GM21576 (cell line): ENCODE data around the gene CHST5.

Experiments
- ATAC-seq: cut with Tn5 transposase; IDR thresholded peaks from one replicate; pipeline ENCODE4 v1.9.1; 2021; ENCODE audit warnings: mild to moderate bottlenecking, moderate library complexity; ENCODE audit not compliant: unreplicated experiment

The CHST5 gene

DNA sequence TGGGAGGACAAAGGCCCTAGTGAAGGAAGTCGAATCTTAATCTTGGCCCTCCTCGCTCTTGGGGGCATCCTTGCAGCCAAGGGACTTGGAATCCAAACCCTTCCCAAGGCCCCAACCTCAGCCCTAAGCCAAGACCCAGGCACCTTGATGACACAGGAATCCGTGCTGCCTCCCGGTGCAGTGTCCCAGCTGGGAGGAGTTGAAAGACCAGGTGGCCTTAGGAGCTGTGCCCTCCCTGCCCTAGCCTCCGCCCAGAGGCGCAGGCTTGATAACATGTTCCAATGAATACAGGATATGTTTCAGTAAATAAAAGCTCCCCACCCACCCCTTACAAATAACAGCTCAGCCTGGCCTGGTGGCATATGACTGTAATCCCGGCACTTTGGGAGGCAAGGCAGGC is at the start of gene CHST5:
Gene CHST5 (minus strand): TSS at position 208 of the 400 bp plus-strand sequence. CDS start 5,724 bp downstream, outside the sequence.
- no peak for ATAC-seq

DNA sequence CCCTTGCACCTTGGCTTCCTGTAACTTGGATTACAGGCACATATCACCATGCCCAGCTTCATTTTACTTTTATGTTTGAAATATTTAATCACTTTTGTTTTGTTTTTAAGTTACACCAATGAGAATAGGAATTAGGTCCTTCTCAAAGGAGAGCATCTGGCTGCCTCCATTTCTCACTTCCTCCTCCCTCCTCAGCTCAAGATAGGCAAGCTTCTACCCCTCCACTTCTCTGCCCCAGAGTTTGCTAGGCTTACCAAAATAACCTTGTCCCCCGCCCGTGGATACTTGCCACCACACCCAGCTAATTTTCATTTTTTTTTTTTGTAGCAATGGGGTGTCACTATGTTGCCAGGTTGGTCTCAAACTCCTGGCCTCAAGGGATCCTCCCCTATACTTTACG is 48.2 kb upstream of the CHST5 start:
- ATAC-seq = peak; percentile 78

DNA sequence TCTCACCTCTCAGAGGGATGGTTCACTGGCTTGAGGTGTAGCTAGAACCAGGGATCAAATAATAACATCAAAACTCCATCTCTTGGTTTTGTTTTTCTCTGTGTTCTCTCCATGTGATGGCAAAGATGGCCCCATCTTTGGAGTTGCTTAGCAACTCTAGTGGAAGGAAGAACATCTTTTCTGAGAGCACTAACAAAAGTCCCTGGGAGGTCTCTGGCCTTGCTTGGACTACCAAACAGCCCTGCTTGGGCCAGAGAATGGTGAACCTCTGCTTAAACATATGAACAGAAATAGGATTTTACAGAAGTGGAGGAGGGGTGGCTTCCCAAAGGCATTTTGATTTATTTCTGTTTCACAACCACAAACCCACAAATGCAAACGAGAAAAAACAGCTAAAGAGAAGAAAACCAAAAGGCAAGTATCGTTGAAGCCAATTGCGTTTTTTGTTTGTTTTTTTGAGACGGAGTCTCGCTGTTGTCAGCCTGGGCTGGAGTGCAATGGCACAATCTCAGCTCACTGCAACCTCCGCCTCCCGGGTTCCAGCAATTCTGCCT is 43.5 kb upstream of the CHST5 start:
- ATAC-seq = no peak

DNA sequence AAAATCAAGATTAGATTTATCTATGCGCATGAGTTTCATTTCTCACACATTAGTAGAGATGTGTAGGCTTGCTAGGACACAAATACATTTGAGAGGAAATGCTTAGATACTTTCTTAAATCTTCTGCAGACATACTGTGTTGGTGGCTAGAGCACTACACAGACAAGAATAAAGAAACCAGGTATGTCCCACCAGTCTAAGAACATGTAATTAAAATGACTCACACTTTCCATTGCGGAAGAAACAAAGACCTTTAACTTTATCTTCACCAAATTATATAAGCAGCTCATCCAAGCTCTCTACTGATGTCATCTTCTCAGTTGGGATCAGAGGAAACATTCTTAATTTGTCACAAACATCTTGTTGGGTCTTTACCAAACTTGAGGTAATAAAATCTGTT is 42.8 kb upstream of the CHST5 start:
- ATAC-seq = no peak

DNA sequence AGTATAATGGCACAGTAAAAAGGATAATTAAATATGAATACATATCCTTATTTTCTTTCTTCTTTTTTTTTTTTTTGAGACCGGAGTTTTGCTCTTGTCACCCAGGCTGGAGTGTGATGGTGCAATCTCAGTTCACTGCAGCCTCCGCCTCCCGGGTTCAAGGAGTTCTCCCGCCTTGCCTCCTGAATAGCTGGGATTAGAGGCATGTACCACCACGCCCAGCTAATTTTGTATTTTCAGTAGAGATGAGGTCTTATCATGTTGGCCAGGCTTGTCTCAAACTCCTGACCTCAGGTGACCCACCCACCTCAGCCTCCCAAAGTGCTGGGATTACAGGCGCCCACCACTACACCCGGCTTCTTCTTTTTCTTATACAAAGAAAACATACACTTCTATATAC is 42.3 kb upstream of the CHST5 start:
- no peak for ATAC-seq

DNA sequence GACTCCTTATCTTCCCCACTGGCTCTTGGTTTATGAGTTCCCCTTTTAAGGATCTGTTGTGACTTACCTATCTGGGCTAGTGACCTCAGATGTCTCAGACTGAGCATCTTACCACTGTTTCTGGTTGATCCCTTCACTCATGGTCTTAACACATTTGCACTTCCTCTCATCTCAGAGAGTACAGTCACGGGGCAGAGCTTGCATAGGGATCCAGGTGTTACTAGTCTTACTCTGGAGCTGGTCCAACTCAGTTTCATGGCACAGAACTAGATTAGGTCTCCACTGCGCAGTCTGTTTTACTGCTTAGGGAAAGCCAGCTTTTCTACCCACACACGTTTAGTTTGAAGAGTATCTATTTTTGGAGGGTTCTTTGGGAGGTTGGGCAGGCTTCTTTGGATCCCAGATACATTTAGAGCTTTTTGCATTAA is 40.5 kb upstream of the CHST5 start:
- peak; percentile 55 for ATAC-seq

DNA sequence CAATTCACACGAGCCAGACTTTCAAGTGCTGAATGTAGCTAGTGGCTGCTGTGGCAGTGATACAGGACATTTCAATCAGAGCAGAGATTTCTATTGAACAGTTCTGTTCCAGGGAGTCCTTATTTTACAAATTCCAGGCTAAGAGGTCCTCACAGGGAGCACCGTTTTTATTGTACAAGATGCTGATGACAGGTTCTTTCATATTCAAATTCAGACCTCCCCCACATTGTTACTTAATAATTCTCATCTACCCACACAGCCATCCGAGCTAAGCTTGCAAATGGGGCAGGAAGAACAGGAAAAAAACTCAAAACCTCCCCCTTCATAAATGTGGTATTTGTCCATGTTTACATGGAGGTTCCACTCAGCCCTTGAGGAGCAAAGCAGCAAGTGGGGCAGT is 40.0 kb upstream of the CHST5 start:
- no peak for ATAC-seq

DNA sequence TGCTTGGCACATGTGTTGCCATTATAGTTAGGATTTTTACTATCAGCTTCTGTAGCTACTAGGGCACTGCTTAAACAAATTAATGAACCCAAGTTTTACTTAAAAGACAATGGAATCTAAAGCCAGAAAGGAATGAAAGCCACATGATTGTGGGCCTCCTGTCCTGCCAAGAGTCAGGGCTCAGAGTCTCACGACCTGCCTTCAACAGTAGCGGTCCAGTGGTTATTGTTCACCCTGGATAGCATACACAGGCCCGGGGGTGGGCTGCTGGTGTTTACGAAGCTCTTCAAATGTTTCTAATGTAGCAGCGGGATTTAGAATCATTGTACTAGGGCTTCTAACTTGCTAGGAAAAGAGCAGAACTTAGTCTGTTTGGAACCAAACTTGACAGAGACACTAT is 38.0 kb upstream of the CHST5 start:
- ATAC-seq = no peak

DNA sequence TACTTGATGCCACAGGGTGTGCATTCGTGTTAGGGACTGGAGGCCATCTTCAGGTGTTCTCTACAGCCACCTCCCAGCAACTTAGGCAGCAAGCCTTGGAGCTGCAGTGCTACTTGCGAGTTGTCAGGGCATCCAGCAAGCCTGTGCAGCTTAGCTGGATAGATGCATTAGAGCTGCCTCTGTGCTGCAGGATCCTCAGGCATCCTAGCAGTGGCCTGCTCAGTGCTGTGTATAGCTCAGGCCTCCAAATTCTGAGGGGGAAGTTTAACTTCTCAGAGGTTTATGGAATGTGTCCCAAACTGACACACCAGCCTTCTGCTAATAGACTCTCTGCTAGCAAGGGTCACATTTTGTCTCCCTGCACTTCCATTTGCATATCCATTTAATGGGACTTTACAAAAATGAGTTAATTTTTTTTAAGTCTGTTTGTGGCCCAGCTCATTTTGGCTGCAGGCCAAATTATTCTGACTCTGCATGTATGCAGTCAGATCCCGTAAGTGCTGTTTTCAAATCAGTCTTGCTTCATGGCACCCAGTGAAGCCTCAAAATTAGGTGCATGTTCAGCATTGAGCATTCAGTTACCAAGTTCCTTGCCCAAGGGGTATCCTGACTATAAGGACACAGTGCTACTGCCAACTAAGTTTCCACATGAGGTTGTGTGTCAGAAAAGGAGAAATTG is 37.1 kb upstream of the CHST5 start:
- no peak for ATAC-seq

DNA sequence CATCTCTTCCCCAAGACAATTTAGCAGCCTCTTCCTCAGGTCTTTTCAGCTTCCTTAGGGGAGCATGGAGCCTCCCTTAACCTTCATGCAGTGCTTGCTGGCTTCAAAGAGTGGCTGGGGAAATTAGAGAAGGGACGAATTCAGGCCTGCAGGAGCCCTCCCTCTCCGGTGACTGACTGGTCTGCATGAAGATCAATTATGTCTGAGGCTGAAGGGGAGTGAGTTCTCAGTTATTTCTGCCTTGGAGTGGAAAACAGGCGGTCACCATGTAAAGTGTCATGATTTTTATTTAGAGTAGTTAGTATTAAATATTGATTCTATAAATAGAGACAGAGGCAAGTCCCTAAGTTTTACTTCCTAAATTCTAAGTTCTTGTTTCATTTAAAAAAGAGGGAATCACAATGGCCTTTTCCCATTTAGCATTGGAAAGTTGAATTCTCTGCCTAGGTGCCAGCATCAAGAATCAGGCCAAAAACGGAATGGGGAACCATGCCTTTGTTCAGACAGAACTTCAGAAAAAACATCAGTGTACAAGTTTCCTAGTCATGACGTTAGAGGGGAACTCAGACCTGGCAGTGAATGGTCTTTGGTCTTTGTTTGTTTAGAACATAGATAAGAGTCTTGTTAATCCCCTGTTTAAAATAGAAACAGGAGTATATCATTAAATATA is 34.6 kb upstream of the CHST5 start:
- no peak for ATAC-seq

DNA sequence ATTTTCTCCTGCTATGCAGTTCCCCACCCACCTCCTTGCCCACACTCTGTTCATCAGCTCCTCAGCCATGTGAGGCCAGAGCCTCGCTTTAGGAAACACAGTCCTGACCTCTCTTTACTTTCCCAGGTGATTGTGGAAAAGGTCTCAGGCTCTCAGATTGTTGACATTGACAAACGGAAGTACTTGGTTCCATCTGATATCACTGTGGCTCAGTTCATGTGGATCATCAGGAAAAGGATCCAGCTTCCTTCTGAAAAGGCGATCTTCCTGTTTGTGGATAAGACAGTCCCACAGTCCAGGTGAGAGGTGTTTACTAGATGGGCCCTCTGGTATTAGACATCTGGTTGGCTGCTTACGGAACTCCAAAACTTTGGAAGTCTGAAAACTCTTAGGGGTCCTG is 32.0 kb upstream of the CHST5 start:
- ATAC-seq = no peak

DNA sequence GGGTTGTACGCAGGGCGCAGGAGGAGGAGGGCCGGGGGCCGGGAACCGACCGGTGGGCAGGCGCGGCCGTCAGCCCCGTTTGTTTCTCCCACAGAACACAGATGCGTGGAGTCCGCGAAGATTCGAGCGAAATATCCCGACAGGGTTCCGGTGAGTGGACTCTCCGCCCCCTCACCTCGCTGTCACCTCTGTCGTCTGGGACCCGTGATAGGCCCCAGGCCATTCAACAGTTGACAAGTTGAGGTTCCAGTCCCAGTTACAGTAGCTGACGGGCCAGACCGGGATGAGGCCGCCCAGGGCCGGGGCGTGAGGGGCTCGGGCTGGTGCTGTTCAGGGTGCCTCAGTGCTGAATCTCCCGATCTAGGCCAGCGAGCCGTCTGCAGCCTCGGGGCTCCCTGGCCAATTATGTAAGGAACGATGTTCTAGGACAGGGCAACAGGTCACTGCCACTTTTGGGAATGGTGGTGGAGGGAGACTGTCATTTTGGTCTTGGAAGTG is 30.9 kb upstream of the CHST5 start:
- ATAC-seq = no peak

DNA sequence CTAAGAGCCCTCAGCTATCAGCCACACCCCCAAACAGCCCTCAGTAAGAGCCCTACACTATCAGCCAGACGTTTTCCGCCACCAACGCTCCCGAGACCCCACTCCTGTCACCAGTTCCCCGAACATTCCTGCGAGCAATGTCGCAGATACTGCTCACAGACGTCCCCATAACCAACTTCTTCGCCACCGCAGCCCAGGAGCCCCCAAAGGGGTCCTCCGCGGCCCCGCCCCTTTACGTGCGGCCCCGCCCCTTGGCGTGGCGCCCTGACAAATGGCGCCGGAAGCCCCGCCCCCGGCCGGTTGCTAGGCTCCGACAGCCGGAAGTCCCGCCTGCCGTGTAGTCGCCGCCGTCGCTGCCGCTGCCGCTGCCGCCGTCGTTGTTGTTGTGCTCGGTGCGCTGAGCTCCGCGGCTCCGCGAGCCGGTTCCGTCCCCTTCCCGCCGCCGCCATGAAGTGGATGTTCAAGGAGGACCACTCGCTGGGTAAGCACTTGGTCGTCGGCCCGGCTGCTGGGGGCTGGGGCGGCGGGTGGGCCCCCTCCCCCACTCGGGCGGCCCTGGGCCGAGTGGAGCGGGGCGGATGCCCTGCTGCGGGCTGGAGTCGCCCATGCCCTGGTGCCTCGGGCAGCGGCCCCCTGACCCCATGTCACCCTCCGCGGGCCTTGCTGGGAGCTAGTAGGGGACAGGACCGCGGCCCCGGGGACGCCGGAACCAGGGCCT is 30.3 kb upstream of the CHST5 start, which contains the start of gene GABARAPL2:
Gene GABARAPL2 (plus strand): TSS at position 340 of the 718 bp plus-strand sequence. CDS start 108 bp downstream, at position 448.
- ATAC-seq = peak; percentile 66

DNA sequence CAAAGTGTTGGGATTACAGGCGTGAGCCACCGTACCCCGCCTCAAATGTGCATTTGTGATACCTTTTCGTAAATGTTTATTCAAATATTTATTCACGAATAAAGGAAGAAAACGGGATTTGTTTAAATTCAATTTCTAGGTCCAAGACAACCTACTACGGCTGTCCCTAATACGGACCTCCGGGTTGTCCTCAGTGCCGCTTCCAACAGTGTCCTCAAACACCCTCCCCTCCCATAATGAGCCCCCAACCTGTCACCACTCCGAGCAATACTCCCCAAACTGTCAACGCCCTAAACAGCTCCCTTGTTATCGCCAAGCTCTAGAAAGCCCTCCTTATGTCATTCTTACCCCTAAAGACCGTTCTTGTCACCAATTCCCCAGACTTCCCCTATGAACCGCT is 29.7 kb upstream of the CHST5 start:
- ATAC-seq = peak; percentile 11

DNA sequence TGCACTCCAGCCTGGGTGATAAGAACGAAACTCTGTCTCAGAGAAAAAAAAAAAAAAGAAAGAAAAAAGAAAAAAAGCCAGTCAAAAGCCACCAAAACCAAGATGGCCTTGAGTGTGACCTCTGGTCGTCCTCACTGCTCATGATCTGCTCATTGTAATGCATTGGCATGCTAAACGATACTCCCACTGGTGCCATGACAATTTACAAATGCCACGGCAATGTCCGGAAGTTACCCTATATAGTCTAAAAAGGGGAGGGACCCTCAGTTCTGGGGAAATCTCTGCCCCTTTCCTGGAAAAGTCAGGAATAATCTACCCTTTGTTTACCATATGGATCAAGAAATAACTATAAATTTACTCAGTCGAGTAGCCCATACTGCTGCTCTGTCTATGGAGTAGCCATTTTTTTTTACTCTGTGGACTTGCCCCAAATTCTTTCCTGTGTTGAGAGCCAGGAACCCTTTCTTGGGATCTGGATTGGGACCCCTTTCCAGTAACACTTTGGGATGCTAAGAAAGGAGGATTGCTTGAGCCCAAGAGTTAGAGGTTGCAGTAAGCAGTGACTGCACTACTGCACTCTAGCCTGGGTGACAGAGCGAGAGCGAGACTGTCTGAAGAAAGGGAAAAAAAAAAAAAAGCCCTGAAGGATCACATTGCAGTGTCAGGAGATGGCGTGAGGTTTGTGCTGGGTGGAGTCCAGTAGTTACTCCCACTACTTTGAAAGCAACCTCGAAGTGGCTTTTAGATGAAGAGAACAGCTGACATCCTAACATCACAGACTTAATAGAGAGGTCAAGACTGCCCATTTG is 23.9 kb upstream of the CHST5 start:
- no peak for ATAC-seq

DNA sequence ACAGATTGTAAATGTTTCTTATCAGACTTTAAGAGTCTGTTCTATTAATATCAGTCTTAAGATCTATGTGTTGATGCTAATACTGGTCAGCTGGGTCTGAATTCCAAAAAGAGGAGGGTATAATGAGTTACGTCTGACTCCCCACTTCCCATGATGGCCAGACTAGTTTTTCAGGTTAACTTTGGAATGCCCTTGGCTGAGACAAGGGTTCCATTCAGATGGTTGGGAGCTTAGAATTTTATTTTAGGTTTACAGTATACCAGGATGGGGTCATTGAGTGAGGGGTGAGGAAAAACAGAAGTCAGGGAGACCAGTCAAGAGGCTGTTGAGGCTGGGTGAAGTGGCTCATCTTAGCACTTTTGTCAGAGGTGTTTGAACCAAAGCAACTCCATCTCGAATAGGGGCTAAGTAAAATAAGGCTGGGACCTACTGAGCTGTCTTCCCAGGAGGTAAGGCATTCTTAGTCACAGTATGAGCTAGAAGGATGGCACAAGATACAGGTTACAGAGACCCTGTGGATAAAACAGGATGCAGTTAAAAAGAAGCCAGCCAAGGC is 23.0 kb upstream of the CHST5 start:
- no peak for ATAC-seq

DNA sequence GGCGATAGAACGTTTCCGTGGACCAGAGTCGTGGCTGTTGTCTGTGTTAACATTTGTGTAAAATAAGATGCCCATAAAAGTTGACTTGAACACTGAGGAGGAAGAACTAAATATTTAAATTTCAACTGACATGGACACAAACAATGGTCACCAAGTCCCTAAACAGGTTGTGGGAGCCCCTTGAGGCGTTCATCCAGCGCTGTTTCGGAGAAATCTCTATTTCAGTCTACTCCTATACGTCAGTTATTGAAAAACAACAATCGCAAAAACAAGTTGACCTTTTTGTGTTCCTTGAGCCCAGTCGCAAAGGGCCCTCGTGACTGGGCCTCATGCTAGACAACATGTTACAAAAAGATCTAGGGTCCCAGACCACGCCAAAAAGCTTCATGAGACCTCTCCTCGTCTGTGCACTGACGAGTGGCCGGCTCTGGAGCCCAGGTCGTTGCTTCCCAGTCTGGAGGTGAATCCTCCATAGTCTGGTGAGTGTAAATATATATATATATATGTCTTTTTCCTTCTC is 20.6 kb upstream of the CHST5 start:
- no peak for ATAC-seq

DNA sequence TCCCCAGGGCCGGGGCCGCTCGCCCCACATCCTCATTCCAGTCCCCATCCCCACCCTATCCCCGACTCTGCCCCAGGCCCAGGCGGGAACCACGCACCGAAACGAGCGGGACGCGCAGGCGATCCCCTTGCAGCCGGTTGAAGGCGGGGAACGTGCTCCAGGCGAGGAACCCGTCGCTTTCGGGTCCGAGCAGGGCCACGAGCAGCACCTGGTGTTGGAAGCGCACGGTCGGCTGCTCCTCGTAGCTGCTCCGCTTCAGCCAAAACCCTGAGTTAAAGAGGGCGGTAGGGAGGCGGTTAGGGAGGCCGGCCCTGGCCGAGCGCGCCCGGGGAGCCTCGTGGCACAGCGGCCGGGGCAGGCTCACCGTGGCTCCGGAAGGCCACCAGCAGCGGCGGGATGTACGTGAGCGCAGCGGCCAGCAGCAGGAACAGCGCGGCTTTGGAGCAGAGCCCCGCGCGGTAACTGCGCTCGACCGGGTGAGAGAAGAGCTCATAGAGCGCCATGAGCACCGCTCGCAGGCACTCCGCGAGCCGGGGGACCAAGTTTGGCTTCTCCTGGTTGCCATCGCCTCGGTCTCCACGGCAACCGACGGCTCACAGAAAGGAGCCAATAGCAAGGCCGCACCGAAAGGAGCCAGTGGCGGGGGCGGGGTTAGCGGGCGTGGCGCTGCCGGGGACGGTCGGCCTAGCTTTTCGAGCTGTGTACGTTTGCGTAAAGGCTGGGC is 20.0 kb upstream of the CHST5 start, which contains the start of gene TMEM231:
Gene TMEM231 (minus strand): TSS at position 546 of the 724 bp plus-strand sequence. CDS start 43 bp downstream, at position 503.
- peak; percentile 97 for ATAC-seq

DNA sequence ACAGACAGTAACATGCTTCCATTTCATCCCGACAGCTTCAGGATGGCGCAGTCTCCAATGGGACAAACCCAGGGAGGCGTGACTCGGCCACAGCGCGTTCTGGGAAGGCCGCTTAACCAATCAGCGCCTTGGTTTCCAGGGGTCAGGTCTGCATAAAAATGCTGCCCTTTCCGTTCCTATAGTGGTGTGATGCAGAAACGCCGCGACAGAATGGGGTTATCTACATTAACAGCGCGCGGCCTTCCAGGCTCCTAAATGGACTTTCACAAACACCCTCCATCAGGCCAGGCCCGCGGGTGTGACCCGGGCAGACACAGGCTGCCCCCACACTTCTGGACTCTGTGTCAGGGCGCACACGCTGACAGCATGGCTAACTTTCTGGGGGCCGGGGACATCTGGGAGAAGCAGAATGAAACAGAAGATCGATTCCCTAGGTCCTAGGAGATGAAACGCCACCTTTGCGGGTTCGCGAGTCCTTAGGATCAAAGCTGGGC is 19.4 kb upstream of the CHST5 start:
- peak; percentile 34 for ATAC-seq
